Neuronal stem cell (in vitro differentiated cells): ENCODE data around the gene KLHDC10.

ENCODE experiments used
- DNase-seq: peaks from one replicate; pipeline ENCODE4 v3.0.0-alpha.2; 2013; ENCODE audit warnings: low spot score
- H2AFZ ChIP-seq: one replicate; pipeline ENCODE4 v1.6.1; 2013; ENCODE audit warnings: mild to moderate bottlenecking, low read length, inconsistent platforms
- H2AK5ac ChIP-seq: 2 replicates; pipeline ENCODE4 v1.6.1; 2013; ENCODE audit warnings: low read depth, mild to moderate bottlenecking, inconsistent platforms, low read length, moderate library complexity, mixed read lengths
- H2BK120ac ChIP-seq: 2 replicates; pipeline ENCODE4 v1.6.1; 2013; ENCODE audit warnings: low read depth, mild to moderate bottlenecking, inconsistent platforms, low read length, moderate library complexity, mixed read lengths
- H2BK12ac ChIP-seq: one replicate; pipeline ENCODE4 v1.6.1; 2013; ENCODE audit warnings: low read length, inconsistent platforms
- H2BK15ac ChIP-seq: 2 replicates; pipeline ENCODE4 v1.6.1; 2013; ENCODE audit warnings: mild to moderate bottlenecking, low read length, inconsistent platforms, mixed read lengths
- H2BK5ac ChIP-seq: one replicate; pipeline ENCODE4 v1.6.1; 2013; ENCODE audit warnings: inconsistent platforms, mild to moderate bottlenecking, low read length, moderate library complexity
- H3K14ac ChIP-seq: one replicate; pipeline ENCODE4 v1.6.1; 2013; ENCODE audit warnings: low read length, inconsistent platforms
- H3K18ac ChIP-seq: 2 replicates; pipeline ENCODE4 v1.6.1; 2013; ENCODE audit warnings: low read length, inconsistent platforms
- H3K23ac ChIP-seq: 2 replicates; pipeline ENCODE4 v1.6.1; 2013; ENCODE audit warnings: low read depth, mild to moderate bottlenecking, mixed read lengths, low read length, inconsistent platforms; ENCODE audit not compliant: poor library complexity
- H3K27ac ChIP-seq: replicated peaks from 3 replicates; pipeline ENCODE4 v1.5.1; 2013; ENCODE audit warnings: low read length, inconsistent platforms
- H3K27me3 ChIP-seq, 3 experiments: 2 replicates each; pipeline ENCODE4 v1.6.1; 2013; ENCODE audit warnings: low read length in 3 of 3, mild to moderate bottlenecking in 2 of 3, inconsistent platforms in 1 of 3, low read depth in 1 of 3, mixed read lengths in 1 of 3, moderate library complexity in 1 of 3; ENCODE audit not compliant: control insufficient read depth in 3 of 3, insufficient read depth in 3 of 3
- H3K36me3 ChIP-seq, 2 donors: replicated peaks in 1 of 2; 2 replicates each; pipeline ENCODE4 v1.6.1; 2013; ENCODE audit warnings: low read length in 2 of 2; ENCODE audit not compliant: control insufficient read depth in 2 of 2, insufficient read depth in 2 of 2
- H3K4ac ChIP-seq: 2 replicates; pipeline ENCODE4 v1.6.1; 2013; ENCODE audit warnings: inconsistent platforms, mild to moderate bottlenecking, low read length, moderate library complexity
- H3K4me1 ChIP-seq, 2 donors: 1 replicate in 1 of 2; 2 replicates in 1 of 2; pipeline ENCODE4 v1.6.1; 2013; ENCODE audit warnings: low read length in 2 of 2, low read depth in 1 of 2; ENCODE audit not compliant: control insufficient read depth in 2 of 2, insufficient read depth in 1 of 2
- H3K4me2 ChIP-seq: one replicate; pipeline ENCODE4 v1.6.1; 2013; ENCODE audit warnings: mild to moderate bottlenecking, low read length, inconsistent platforms; ENCODE audit not compliant: insufficient read depth, poor library complexity, severe bottlenecking
- H3K4me3 ChIP-seq, 2 donors: 2 replicates each; pipeline ENCODE4 v1.5.1; 2013; ENCODE audit warnings: low read length in 2 of 2, mild to moderate bottlenecking in 2 of 2, inconsistent platforms in 1 of 2, moderate library complexity in 1 of 2
- H3K79me1 ChIP-seq: one replicate; pipeline ENCODE4 v1.6.1; 2013; ENCODE audit warnings: low read depth, mild to moderate bottlenecking, inconsistent platforms, low read length, moderate library complexity
- H3K9ac ChIP-seq: one replicate; pipeline ENCODE4 v1.6.1; 2013; ENCODE audit warnings: mild to moderate bottlenecking, low read depth, low read length, inconsistent platforms; ENCODE audit not compliant: poor library complexity
- H3K9me3 ChIP-seq, 2 donors: replicated peaks in 1 of 2; 2 replicates each; pipeline versions ENCODE3 to v1.6.1; 2013; ENCODE audit warnings: low read length in 2 of 2, mild to moderate bottlenecking in 2 of 2, inconsistent platforms in 1 of 2, low read depth in 1 of 2, mixed read lengths in 1 of 2, moderate library complexity in 1 of 2; ENCODE audit not compliant: control insufficient read depth in 2 of 2, insufficient read depth in 1 of 2
- H4K8ac ChIP-seq: one replicate; pipeline ENCODE4 v1.6.1; 2013; ENCODE audit warnings: low read depth, mild to moderate bottlenecking, inconsistent platforms, low read length, moderate library complexity
- H4K91ac ChIP-seq: one replicate; pipeline ENCODE4 v1.6.1; 2013; ENCODE audit warnings: low read length, low read depth, mild to moderate bottlenecking, inconsistent platforms; ENCODE audit not compliant: poor library complexity
- WGBS, 2 donors: extraction: QIAGEN DNeasy Blood & Tissue Kit; methylation state at CpG; one replicate each; pipeline ENCODE4 v1.1.7; 2013; ENCODE audit warnings: missing lambda C conversion rate in 2 of 2, mixed read lengths in 1 of 2; ENCODE audit not compliant: insufficient read length in 2 of 2, insufficient replicate concordance in 1 of 2; ENCODE audit errors: extremely low coverage in 2 of 2; 5-methylcytosine and 5-hydroxymethylcytosine counted together

Gene KLHDC10

DNA sequence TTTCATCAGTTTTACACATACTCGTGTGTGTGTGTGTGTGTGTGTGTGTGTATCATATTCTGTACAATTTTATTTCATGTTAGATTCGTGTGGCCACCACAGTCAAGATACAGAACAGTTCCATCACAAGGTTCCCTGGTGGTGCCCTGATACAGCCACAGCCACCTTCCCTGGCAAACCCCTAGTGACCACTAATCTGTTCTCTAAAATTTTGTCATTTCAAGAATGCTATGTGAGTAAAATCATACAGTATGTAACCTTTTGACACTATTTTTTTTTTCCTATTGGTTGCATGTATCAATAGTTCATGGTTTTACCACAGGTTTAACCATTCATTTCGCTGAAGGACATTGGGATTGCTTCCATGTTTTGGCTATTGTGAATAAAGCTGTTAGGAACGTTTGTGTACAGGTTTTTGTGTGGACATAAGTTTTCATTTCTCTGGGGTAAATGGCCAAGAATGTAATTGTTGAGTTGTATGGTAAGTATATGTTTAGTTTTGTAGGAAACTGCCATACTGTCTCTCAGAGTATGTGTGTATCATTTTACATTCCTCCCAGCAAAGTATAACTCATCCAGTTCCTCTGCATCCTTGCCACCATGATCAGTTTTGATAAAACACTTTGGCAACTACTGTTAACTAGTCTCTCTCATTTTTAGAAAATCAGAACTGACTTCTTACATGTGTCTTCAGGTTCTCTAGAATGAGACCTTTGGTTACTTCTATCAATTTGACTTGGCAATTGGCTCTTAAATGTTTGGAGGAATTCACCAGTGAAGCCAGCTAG, 20.6 kb downstream of the KLHDC10 start:
- H4K91ac ChIP-seq, result no peak overlapping the region
- no peaks in the 10 kb centered on the region for H3K27me3 ChIP-seq
- H3K36me3 ChIP-seq, result no peaks in the 10 kb centered on the region
- no peak overlapping the region for H3K27ac ChIP-seq
- no peak overlapping the region for H3K18ac ChIP-seq
- no peak overlapping the region for H3K14ac ChIP-seq
- WGBS, 2 donors, result no CpG with 5 or more reads among the region's 4 CpGs
- no peak overlapping the region for H3K4ac ChIP-seq
- no peak overlapping the region for H2BK12ac ChIP-seq
- no peaks in the 10 kb centered on the region for H3K9me3 ChIP-seq
- H3K4me3 ChIP-seq, result no peak overlapping the region
- H2BK15ac ChIP-seq, result no peak overlapping the region
- H3K9ac ChIP-seq, result no peak overlapping the region
- no peak overlapping the region for H2BK120ac ChIP-seq
- H3K4me2 ChIP-seq, result no peak overlapping the region
- H2AFZ ChIP-seq, result no peak overlapping the region
- no peak overlapping the region for H2AK5ac ChIP-seq
- H3K79me1 ChIP-seq, result no peaks in the 10 kb centered on the region
- H3K23ac ChIP-seq, result no peak overlapping the region
- H4K8ac ChIP-seq, result no peak overlapping the region
- H2BK5ac ChIP-seq, result no peak overlapping the region
- DNase-seq, result no peak
- peaks cover 0 to 1% of the 10 kb centered on the region in 2 donors for H3K4me1 ChIP-seq

DNA sequence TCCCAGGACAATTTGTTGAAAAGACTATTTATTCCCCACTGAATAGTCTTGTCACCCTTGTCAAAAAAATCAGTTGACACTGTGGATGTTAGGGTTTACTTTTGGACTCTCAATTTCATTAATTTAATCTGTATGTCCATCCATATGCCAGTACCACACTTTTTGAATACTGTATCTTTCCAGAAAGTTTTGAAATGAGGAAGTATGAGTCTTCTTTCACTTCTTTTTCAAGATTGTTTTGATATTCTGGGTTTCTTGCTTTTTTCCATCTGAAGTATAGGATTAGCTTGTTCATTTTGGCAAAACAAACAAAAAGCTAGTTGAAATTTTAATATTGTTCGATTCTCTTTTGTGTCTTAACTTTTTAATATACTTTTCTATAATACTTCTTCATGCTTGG, 21.7 kb downstream of the KLHDC10 start:
- no peak overlapping the region for H3K27ac ChIP-seq
- no peak overlapping the region for H2AFZ ChIP-seq
- no peak overlapping the region for H2BK120ac ChIP-seq
- no peak overlapping the region for H3K4me3 ChIP-seq
- H3K14ac ChIP-seq, result no peak overlapping the region
- no peaks in the 10 kb centered on the region for H3K9me3 ChIP-seq
- H3K9ac ChIP-seq, result no peak overlapping the region
- no peaks in the 10 kb centered on the region for H3K27me3 ChIP-seq
- H4K8ac ChIP-seq, result no peak overlapping the region
- no peak overlapping the region for H2BK15ac ChIP-seq
- H3K23ac ChIP-seq, result no peak overlapping the region
- no peaks in the 10 kb centered on the region for H3K79me1 ChIP-seq
- peaks cover 0 to 1% of the 10 kb centered on the region in 2 donors for H3K4me1 ChIP-seq
- no peak overlapping the region for H3K4me2 ChIP-seq
- H4K91ac ChIP-seq, result no peak overlapping the region
- no peak overlapping the region for H2BK5ac ChIP-seq
- no peak overlapping the region for H3K4ac ChIP-seq
- DNase-seq, result no peak
- H2BK12ac ChIP-seq, result no peak overlapping the region
- no peak overlapping the region for H3K18ac ChIP-seq
- no CpG with 5 or more reads among the region's 1 CpG for WGBS, 2 donors
- no peak overlapping the region for H2AK5ac ChIP-seq
- no peaks in the 10 kb centered on the region for H3K36me3 ChIP-seq

DNA sequence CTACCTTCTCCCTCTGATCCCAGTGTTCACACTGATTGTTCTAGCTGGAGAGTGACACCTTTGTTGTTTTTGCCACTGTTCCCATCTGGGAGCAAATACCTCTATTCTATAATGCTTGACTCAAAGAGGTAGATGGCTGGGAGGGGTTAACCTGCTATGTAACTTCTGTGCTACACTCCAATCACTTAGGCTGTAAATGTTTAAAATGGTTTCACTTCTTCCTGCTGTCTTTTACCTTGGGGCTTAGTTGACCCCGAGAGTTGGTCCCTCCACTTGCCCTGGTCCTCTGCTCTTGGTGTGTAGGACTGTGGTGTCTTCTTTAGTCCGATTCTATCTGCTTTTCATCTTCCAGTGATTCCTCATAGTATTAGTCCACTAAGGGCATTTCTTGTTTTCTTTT, 22.3 kb downstream of the KLHDC10 start:
- H3K18ac ChIP-seq, result no peak overlapping the region
- H2AK5ac ChIP-seq, result no peak overlapping the region
- no peak overlapping the region for H3K27ac ChIP-seq
- H2BK15ac ChIP-seq, result no peak overlapping the region
- H3K4ac ChIP-seq, result no peak overlapping the region
- no peak overlapping the region for H2BK12ac ChIP-seq
- no peaks in the 10 kb centered on the region for H3K9me3 ChIP-seq
- no peak overlapping the region for H3K14ac ChIP-seq
- peaks cover 0 to 1% of the 10 kb centered on the region in 2 donors for H3K4me1 ChIP-seq
- H3K79me1 ChIP-seq, result no peaks in the 10 kb centered on the region
- H3K9ac ChIP-seq, result no peak overlapping the region
- no peaks in the 10 kb centered on the region for H3K27me3 ChIP-seq
- WGBS, 2 donors, result no CpG with 5 or more reads among the region's 2 CpGs
- H3K4me2 ChIP-seq, result no peak overlapping the region
- no peak for DNase-seq
- no peak overlapping the region for H2AFZ ChIP-seq
- H4K8ac ChIP-seq, result no peak overlapping the region
- no peaks in the 10 kb centered on the region for H3K36me3 ChIP-seq
- H3K23ac ChIP-seq, result no peak overlapping the region
- H2BK5ac ChIP-seq, result no peak overlapping the region
- H4K91ac ChIP-seq, result no peak overlapping the region
- H3K4me3 ChIP-seq, result no peak overlapping the region
- H2BK120ac ChIP-seq, result no peak overlapping the region

DNA sequence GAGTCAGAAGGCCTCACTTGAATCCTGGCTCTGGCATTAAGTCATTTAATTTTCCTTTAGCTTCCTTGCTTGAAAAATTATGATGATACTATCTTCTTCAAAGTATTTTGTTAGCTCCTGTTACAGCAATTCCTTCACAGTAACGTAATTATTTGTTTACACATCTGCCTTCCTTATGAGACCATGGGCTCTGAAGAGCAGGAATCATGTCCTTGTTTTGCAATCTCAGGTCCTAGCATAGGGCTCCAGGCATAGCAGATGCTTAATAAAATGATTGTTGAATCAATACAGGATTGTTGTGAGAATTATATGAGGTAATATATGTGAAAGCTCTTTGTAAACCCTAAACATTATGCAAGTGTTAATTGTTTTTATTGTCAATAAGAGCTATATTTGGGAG, 25.5 kb downstream of the KLHDC10 start:
- H2BK5ac ChIP-seq, result no peak overlapping the region
- H3K4me3 ChIP-seq, result no peak overlapping the region
- H2AFZ ChIP-seq, result no peak overlapping the region
- WGBS, 2 donors, result no CpG with 5 or more reads among the region's 1 CpG
- H3K4me2 ChIP-seq, result no peak overlapping the region
- H3K9me3 ChIP-seq, result no peaks in the 10 kb centered on the region
- H3K36me3 ChIP-seq, result no peaks in the 10 kb centered on the region
- no peak overlapping the region for H4K91ac ChIP-seq
- H2BK120ac ChIP-seq, result no peak overlapping the region
- no peak overlapping the region for H2AK5ac ChIP-seq
- H4K8ac ChIP-seq, result no peak overlapping the region
- H3K18ac ChIP-seq, result no peak overlapping the region
- H3K79me1 ChIP-seq, result no peaks in the 10 kb centered on the region
- no peak overlapping the region for H3K27ac ChIP-seq
- no peak for DNase-seq
- no peak overlapping the region for H3K14ac ChIP-seq
- no peak overlapping the region for H3K23ac ChIP-seq
- no peak overlapping the region for H3K9ac ChIP-seq
- no peak overlapping the region for H2BK12ac ChIP-seq
- no peak overlapping the region for H3K4ac ChIP-seq
- H3K4me1 ChIP-seq, result peaks cover 0 to 1% of the 10 kb centered on the region in 2 donors
- no peak overlapping the region for H2BK15ac ChIP-seq
- H3K27me3 ChIP-seq, result no peaks in the 10 kb centered on the region
